Kidney (tissue), 14 donors: ENCODE results near the gene ZNF74. TPM values are rescaled to one million over a fixed set of nuclear protein-coding genes. Genes with fewer than 3 reads are reported as not detected.

ENCODE experiments used
- DNase-seq, 5 donors: peaks; one replicate each; pipeline ENCODE4 v3.0.0-alpha.2; 2013 to 2020
- FAIRE-seq: peaks from 2 replicates; lab custom pipeline; 2012; peaks lifted over from hg19 to GRCh38; lab: Jason Lieb, UNC
- H3K27ac ChIP-seq, 2 donors: one replicate each; pipeline ENCODE4 v1.7.0; 2013; ENCODE audit warnings: low read depth in 2 of 2, low read length in 2 of 2, inconsistent platforms in 1 of 2
- H3K27me3 ChIP-seq: one replicate; pipeline ENCODE4 v1.7.1; 2013; ENCODE audit warnings: low read length, inconsistent platforms; ENCODE audit not compliant: control insufficient read depth, insufficient read depth
- H3K36me3 ChIP-seq, 3 donors: one replicate each; pipeline versions ENCODE4 v1.7.0 to v1.7.1; 2013; ENCODE audit warnings: low read length in 3 of 3, control low read depth in 1 of 3, inconsistent platforms in 1 of 3; ENCODE audit not compliant: insufficient read depth in 3 of 3, control insufficient read depth in 2 of 3
- H3K4me1 ChIP-seq, 3 donors: one replicate each; pipeline versions ENCODE4 v1.7.0 to v1.7.1; 2013; ENCODE audit warnings: low read length in 3 of 3, inconsistent platforms in 1 of 3, low read depth in 1 of 3; ENCODE audit not compliant: control insufficient read depth in 2 of 3, insufficient read depth in 2 of 3
- H3K4me3 ChIP-seq, 3 donors: one replicate each; pipeline versions ENCODE4 v1.7.0 to v1.8.1; 2013; ENCODE audit warnings: low read length in 3 of 3, control low read depth in 1 of 3, inconsistent platforms in 1 of 3
- H3K9ac ChIP-seq, 3 donors: one replicate each; pipeline versions ENCODE4 v1.7.0 to v1.7.1; 2013; ENCODE audit warnings: low read length in 3 of 3, control low read depth in 1 of 3, inconsistent platforms in 1 of 3
- H3K9me3 ChIP-seq, 3 donors: one replicate each; pipeline versions ENCODE4 v1.7.0 to v1.7.1; 2013; ENCODE audit warnings: low read length in 3 of 3, control low read depth in 1 of 3, inconsistent platforms in 1 of 3; ENCODE audit not compliant: control insufficient read depth in 2 of 3, insufficient read depth in 1 of 3
- CTCF ChIP-seq: IDR thresholded peaks from 3 replicates; pipeline ENCODE4 v1.5.1; 2012; ENCODE audit warnings: mild to moderate bottlenecking, moderate library complexity, borderline replicate concordance; ENCODE audit not compliant: insufficient read depth; ENCODE audit errors: extremely low read depth
- intact Hi-C: fragments of 100-400 bp; cut with DNase I; formaldehyde crosslinking; loops from one replicate; pipeline ENCODE4 v1.11.1; 2022
- polyA plus RNA-seq: library from polyadenylated mRNA; stranded (reverse); fragments of 350-450 nt; fragmentation: Illumina TruSeq; extraction: RNeasy Lipid Tissue Mini Kit (QIAGEN cat#74804); gene quantifications from one replicate; pipeline ENCODE4 v1.2.3, GENCODE V29; 2014; ENCODE audit warnings: low read depth, low replicate concordance; ENCODE audit not compliant: insufficient read depth
- total RNA-seq: library from RNA; stranded (reverse); fragmentation: NEBNext Ultra II Directional; extraction: Animal tissue kit (Norgen Biotek cat#: 25700); gene quantifications from one replicate; pipeline ENCODE4 v1.2.1, GENCODE V29; 2021
- donor health status: control.
- donor health status: control.
- donor health status: control.
- donor health status: control.
- donor health status: control.
- donor health status: DM: yes; HTN: yes; CAD: no.
- donor health status: Normal renal cell carcinoma (clear cell type).

Gene ZNF74
- total and polyA plus RNA-seq, 2 donors from 2014 or later, result 3.7 to 6.5 TPM

- Histone ChIP-seq H3K4me1 (peaks cover 0 to 5% (median 0%) of the 10 kb centered on the region in 3 donors), H3K27me3 (peaks cover 2% of the 10 kb centered on the region), H3K9ac (no peak overlapping the region), H3K4me3 (no peak overlapping the region), H3K27ac (no peak overlapping the region), H3K9me3 (no peaks in the 10 kb centered on the region), H3K36me3 (peaks cover 0 to 4% (median 0%) of the 10 kb centered on the region in 3 donors)
- peak in 3 of 5 donors; percentile 63 to 79 (median 65) for DNase-seq
- no peak for FAIRE-seq
- intact Hi-C loops, result no loop called here
- no peak for TF ChIP-seq CTCF
These were observed 30.1 kb downstream of the ZNF74 start for GRCh38 chr22:20423906-20424551.

- TF ChIP-seq CTCF, result no peak
- no peak overlapping the region for H3K9ac ChIP-seq
- intact Hi-C loops, result no loop called here
- peaks cover 0 to 5% (median 0%) of the 10 kb centered on the region in 3 donors for H3K4me1 ChIP-seq
- peak overlapping the region in 1 of 2 donors; percentile 22 for H3K27ac ChIP-seq
- peaks cover 0 to 4% (median 0%) of the 10 kb centered on the region in 3 donors for H3K36me3 ChIP-seq
- H3K4me3 ChIP-seq, result no peak overlapping the region
- DNase-seq (peak in 2 of 5 donors; percentile 40 to 69), FAIRE-seq (no peak)
- H3K27me3 ChIP-seq, result peaks cover 2% of the 10 kb centered on the region
- H3K9me3 ChIP-seq, result no peaks in the 10 kb centered on the region
These were observed 30.6 kb downstream of the ZNF74 start for GRCh38 chr22:20424568-20424931.

GRCh38 chr22:20424932-20425565 lies 31.1 kb downstream of the ZNF74 start:
- no peak for TF ChIP-seq CTCF
- FAIRE-seq (no peak), DNase-seq (peak in 4 of 5 donors; percentile 72 to 89 (median 84))
- no peak overlapping the region for H3K9ac ChIP-seq
- H3K9me3 ChIP-seq, result no peaks in the 10 kb centered on the region
- peaks cover 0 to 5% (median 0%) of the 10 kb centered on the region in 3 donors for H3K4me1 ChIP-seq
- H3K4me3 ChIP-seq, result no peak overlapping the region
- peak overlapping the region in 1 of 2 donors; percentile 22 for H3K27ac ChIP-seq
- intact Hi-C loops, result no loop called here
- H3K27me3 ChIP-seq, result peaks cover 2% of the 10 kb centered on the region
- H3K36me3 ChIP-seq, result peaks cover 0 to 4% (median 0%) of the 10 kb centered on the region in 3 donors
